ENCODE results near the gene FAM53A. TPM values are rescaled to one million over a fixed set of nuclear protein-coding genes. Genes with fewer than 3 reads are reported as not detected.

Gene FAM53A
- total and polyA plus RNA-seq, 12 donors = 0.44 to 6.2 (median 1.4) TPM

- intact Hi-C loops (cut with DNase I) = no loop called here
- peak; percentile 89 to 97 (median 93) for DNase-seq
- TF ChIP-seq CTCF (IDR thresholded peaks at IDR 0.05) = no peak
- TF ChIP-seq POLR2A (IDR thresholded peaks at IDR 0.05) = peak; percentile 10 to 66
- peaks cover 16 to 33% of the 10 kb centered on the region in 2 donors for H3K4me1 ChIP-seq (replicated peaks in 1 of 2)
- no peaks in the 10 kb centered on the region for H3K9me3 ChIP-seq (replicated peaks in 1 of 3)
- peak within 1 kb of the TSS; percentile 90 to 96 (median 93) for H3K27ac ChIP-seq
- peaks cover 0 to 11% of the 10 kb centered on the region in 2 donors for H3K36me3 ChIP-seq (replicated peaks in 1 of 2)
- H3K4me3 ChIP-seq = peak within 1 kb of the TSS; percentile 31 to 66 (median 51)
- WGBS, 4 donors = 0% methylated on average over 14 to 74 of the region's 83 CpGs; no CpG with 5 or more reads in 1 of the 4 donors
- H3K27me3 ChIP-seq = no peaks in the 10 kb centered on the region
Observed at GRCh38 chr4:1721003-1721665, 37.0 kb upstream of the FAM53A start, which contains the start of the genes TACC3 and TMEM129. Gene TACC3 (plus strand): TSS chr4:1721521. CDS start chr4:1723422, 1,901 bp downstream. Gene TMEM129 (minus strand): TSS chr4:1721323. CDS start chr4:1720837, 486 bp downstream.

- Histone ChIP-seq H3K9me3 (replicated peaks in 1 of 3) (no peaks in the 10 kb centered on the region), H3K27ac (peak overlapping the region; percentile 90 to 96 (median 93)), H3K4me3 (peak overlapping the region; percentile 31 to 66 (median 51)), H3K36me3 (replicated peaks in 1 of 2) (peaks cover 0 to 11% of the 10 kb centered on the region in 2 donors), H3K4me1 (replicated peaks in 1 of 2) (peaks cover 16 to 34% of the 10 kb centered on the region in 2 donors), H3K27me3 (no peaks in the 10 kb centered on the region)
- DNase-seq = peak; percentile 58 to 75 (median 60)
- WGBS, 4 donors = 1 to 42% (median 12%) methylated on average over 2 to 79 of the region's 79 CpGs
- intact Hi-C loops (cut with DNase I) = no loop called here
- TF ChIP-seq CTCF (IDR thresholded peaks at IDR 0.05) = no peak
- TF ChIP-seq POLR2A (IDR thresholded peaks at IDR 0.05) = peak in 1 of 2 donors; percentile 32
Observed at GRCh38 chr4:1720163-1720983, 36.3 kb upstream of the FAM53A start.

- peak in 1 of 2 donors; percentile 8 for TF ChIP-seq POLR2A (IDR thresholded peaks at IDR 0.05)
- TF ChIP-seq CTCF (IDR thresholded peaks at IDR 0.05) = no peak
- no peaks in the 10 kb centered on the region for H3K27me3 ChIP-seq
- no peak overlapping the region for H3K4me3 ChIP-seq
- intact Hi-C loops (cut with DNase I) = no loop called here
- WGBS, 4 donors = 64 to 74% (median 70%) methylated on average over 7 to 31 of the region's 31 CpGs
- peak in 4 of 7 donors; percentile 40 to 72 (median 69) for DNase-seq
- no peaks in the 10 kb centered on the region for H3K9me3 ChIP-seq (replicated peaks in 1 of 3)
- peaks cover 0 to 11% of the 10 kb centered on the region in 2 donors for H3K36me3 ChIP-seq (replicated peaks in 1 of 2)
- H3K27ac ChIP-seq = peak overlapping the region in 2 of 5 donors; percentile 23 to 40
- peaks cover 23 to 55% of the 10 kb centered on the region in 2 donors for H3K4me1 ChIP-seq (replicated peaks in 1 of 2)
Observed at GRCh38 chr4:1718095-1718850, 34.2 kb upstream of the FAM53A start.
